HG03558 (cell line): ENCODE data around the gene KANK3.
"Not testable (repeated sequence)": the region's sequence is repeated elsewhere in the genome, so short reads cannot be mapped to it uniquely, and the experiment has no call there.

Experiments used
- ATAC-seq: cut with Tn5 transposase; IDR thresholded peaks from one replicate; pipeline ENCODE4 v1.9.1; 2021; ENCODE audit warnings: moderate number of reproducible peaks; ENCODE audit not compliant: unreplicated experiment; ENCODE audit errors: extremely low read depth

The KANK3 gene

GRCh38 chr19:8320564-8321066 lies 22.4 kb downstream of the KANK3 start:
- ATAC-seq, result no peak

- ATAC-seq, result no peak
Observed at GRCh38 chr19:8319807-8320520, 23.1 kb downstream of the KANK3 start.

GRCh38 chr19:8318835-8319234 lies 24.2 kb downstream of the KANK3 start:
- not testable (repeated sequence) for ATAC-seq

- no peak for ATAC-seq
Observed at GRCh38 chr19:8316351-8317125, 26.5 kb downstream of the KANK3 start.

GRCh38 chr19:8314981-8315640 lies 28.0 kb downstream of the KANK3 start:
- not testable (repeated sequence) for ATAC-seq

- ATAC-seq, result no peak
Observed at GRCh38 chr19:8311461-8312260, 31.4 kb downstream of the KANK3 start.

GRCh38 chr19:8310342-8311055 lies 32.6 kb downstream of the KANK3 start:
- no peak for ATAC-seq

- no peak for ATAC-seq
Observed at GRCh38 chr19:8308891-8309291, 34.2 kb downstream of the KANK3 start.

- ATAC-seq, result no peak
Observed at GRCh38 chr19:8307965-8308866, 34.8 kb downstream of the KANK3 start, which contains the start of gene CD320. Gene CD320 (minus strand): TSS chr19:8308358. CDS start chr19:8308290, 68 bp downstream.

GRCh38 chr19:8307400-8307964 lies 35.6 kb downstream of the KANK3 start:
- ATAC-seq, result no peak

- ATAC-seq, result no peak
Observed at GRCh38 chr19:8306235-8307054, 36.6 kb downstream of the KANK3 start.

- no peak for ATAC-seq
Observed at GRCh38 chr19:8305798-8306197, 37.3 kb downstream of the KANK3 start.

GRCh38 chr19:8304841-8305621 lies 38.0 kb downstream of the KANK3 start:
- ATAC-seq, result no peak

- no peak for ATAC-seq
Observed at GRCh38 chr19:8302734-8303133, 40.3 kb downstream of the KANK3 start.

GRCh38 chr19:8302357-8302691 lies 40.7 kb downstream of the KANK3 start:
- ATAC-seq, result no peak

- not testable (repeated sequence) for ATAC-seq
Observed at GRCh38 chr19:8291337-8291736, 51.7 kb downstream of the KANK3 start.

GRCh38 chr19:8276508-8276907 lies 66.6 kb downstream of the KANK3 start:
- not testable (repeated sequence) for ATAC-seq
